NB4 (cell line): Measurements from ENCODE around the gene WSCD2.

Source experiments
- CTCF ChIP-seq: IDR thresholded peaks from one replicate; pipeline ENCODE4 v1.5.1; 2012; ENCODE audit warnings: low read depth, low read length
- MYC ChIP-seq: IDR thresholded peaks from 2 replicates; pipeline ENCODE4 v1.6.1; 2011; ENCODE audit warnings: low read depth, low read length

DNA sequence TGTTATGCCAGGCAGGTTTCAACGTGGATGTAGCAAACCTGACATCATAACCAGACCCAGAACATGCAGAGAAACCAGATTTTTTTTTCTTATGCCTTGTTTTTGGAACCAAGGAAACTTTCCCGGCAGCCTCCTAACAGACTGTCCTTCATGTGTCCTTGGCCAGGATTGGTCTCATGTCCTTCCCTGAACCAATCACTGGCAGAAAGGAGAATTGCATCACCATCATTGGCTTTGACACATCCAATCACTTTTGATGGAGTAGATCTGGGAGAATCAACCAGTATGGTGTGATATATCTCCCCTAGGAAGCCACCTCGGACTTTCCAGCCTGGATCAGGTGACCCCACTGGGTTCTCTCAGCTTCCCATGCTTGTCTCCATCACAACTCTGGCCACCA lies 25.6 kb upstream of the WSCD2 start:
- no peak for TF ChIP-seq MYC
- TF ChIP-seq CTCF: no peak
